ENCODE data around the gene BCL2L11. TPM values are rescaled to one million over a fixed set of nuclear protein-coding genes. Genes with fewer than 3 reads are reported as not detected.

BCL2L11 gene
- total and polyA plus RNA-seq, 2 experiments from 2014 or later, result 10.6 to 22.5 TPM

GRCh38 chr2:111156529-111156928, 35.8 kb downstream of the BCL2L11 start (continued):
- TF ChIP-seq, protein P1, sequence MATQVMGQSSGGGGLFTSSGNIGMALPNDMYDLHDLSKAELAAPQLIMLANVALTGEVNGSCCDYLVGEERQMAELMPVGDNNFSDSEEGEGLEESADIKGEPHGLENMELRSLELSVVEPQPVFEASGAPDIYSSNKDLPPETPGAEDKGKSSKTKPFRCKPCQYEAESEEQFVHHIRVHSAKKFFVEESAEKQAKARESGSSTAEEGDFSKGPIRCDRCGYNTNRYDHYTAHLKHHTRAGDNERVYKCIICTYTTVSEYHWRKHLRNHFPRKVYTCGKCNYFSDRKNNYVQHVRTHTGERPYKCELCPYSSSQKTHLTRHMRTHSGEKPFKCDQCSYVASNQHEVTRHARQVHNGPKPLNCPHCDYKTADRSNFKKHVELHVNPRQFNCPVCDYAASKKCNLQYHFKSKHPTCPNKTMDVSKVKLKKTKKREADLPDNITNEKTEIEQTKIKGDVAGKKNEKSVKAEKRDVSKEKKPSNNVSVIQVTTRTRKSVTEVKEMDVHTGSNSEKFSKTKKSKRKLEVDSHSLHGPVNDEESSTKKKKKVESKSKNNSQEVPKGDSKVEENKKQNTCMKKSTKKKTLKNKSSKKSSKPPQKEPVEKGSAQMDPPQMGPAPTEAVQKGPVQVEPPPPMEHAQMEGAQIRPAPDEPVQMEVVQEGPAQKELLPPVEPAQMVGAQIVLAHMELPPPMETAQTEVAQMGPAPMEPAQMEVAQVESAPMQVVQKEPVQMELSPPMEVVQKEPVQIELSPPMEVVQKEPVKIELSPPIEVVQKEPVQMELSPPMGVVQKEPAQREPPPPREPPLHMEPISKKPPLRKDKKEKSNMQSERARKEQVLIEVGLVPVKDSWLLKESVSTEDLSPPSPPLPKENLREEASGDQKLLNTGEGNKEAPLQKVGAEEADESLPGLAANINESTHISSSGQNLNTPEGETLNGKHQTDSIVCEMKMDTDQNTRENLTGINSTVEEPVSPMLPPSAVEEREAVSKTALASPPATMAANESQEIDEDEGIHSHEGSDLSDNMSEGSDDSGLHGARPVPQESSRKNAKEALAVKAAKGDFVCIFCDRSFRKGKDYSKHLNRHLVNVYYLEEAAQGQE (IDR thresholded peaks at IDR 0.05; ENCODE audit: unreplicated experiment), result no peak

GRCh38 chr2:111157071-111157661, 36.5 kb downstream of the BCL2L11 start:
- Mint-ChIP-seq H3K27ac (peak overlapping the region; percentile 38; the same call in 1 of the 2 replicates), H3K36me3 (ENCODE audit: low read depth) (peaks cover 44% of the 10 kb centered on the region), H3K4me3 (no peak overlapping the region), H3K27me3 (ENCODE audit: insufficient read depth, low read depth, poor library complexity) (peaks cover 2% of the 10 kb centered on the region), H3K4me1 (peaks cover 34% of the 10 kb centered on the region), H3K9me3 (no peaks in the 10 kb centered on the region)
- Histone ChIP-seq H3K4me2 (peak overlapping the region; percentile 20; the same call in 1 of the 2 replicates), H3K27me3 (ENCODE audit: insufficient read depth) (no peaks in the 10 kb centered on the region), H4K20me1 (replicated peaks; ENCODE audit: insufficient read depth) (peaks cover 27% of the 10 kb centered on the region), H3F3A (replicated peaks; ENCODE audit: low read depth) (no peaks in the 10 kb centered on the region), H3K4me3 (no peak overlapping the region), H3K27ac (ENCODE audit: low read depth) (no peak overlapping the region), H3K36me3 (ENCODE audit: insufficient read depth) (peaks cover 16% of the 10 kb centered on the region; the same call in 1 of the 2 replicates), H2AFZ (no peak overlapping the region), H3K9me2 (ENCODE audit: insufficient read depth) (no peaks in the 10 kb centered on the region), H3K79me2 (replicated peaks; ENCODE audit: insufficient read depth) (peaks cover 85% of the 10 kb centered on the region), H3K4me1 (ENCODE audit: insufficient read depth) (peaks cover 16% of the 10 kb centered on the region)
- DNase-seq (ENCODE audit: low spot score), result no peak
- no peak for ATAC-seq
- TF ChIP-seq, protein P1 (IDR thresholded peaks at IDR 0.05; ENCODE audit: unreplicated experiment), result no peak
- TF ChIP-seq ZNF462 (CRISPR knock-in tag; IDR thresholded peaks at IDR 0.05) (no peak), ETS1 (IDR thresholded peaks at IDR 0.05) (no peak), STAT1 (IDR thresholded peaks at IDR 0.05; ENCODE audit: unreplicated experiment) (no peak), EZH2phosphoT487 (IDR thresholded peaks at IDR 0.05; ENCODE audit: unreplicated experiment) (no peak), ZNF331 (CRISPR knock-in tag; IDR thresholded peaks at IDR 0.05; ENCODE audit: low read depth) (no peak), POLR2AphosphoS5 (IDR thresholded peaks at IDR 0.05; ENCODE audit: low read depth) (no peak), CREB1 (CRISPR knock-in tag; IDR thresholded peaks at IDR 0.05; ENCODE audit: low read depth) (no peak)
